ENCODE measurements around the gene KLHL1. TPM values are rescaled to one million over a fixed set of nuclear protein-coding genes. Genes with fewer than 3 reads are reported as not detected.

KLHL1 gene
- total and polyA plus RNA-seq, 2 experiments from 2014 or later = not detected

- Histone ChIP-seq H3K27ac (no peak overlapping the region), H3K27me3 (replicated peaks; ENCODE audit: insufficient read depth) (no peaks in the 10 kb centered on the region), H3K9ac (no peak overlapping the region), H2AFZ (no peak overlapping the region), H3K9me2 (ENCODE audit: insufficient read depth) (no peaks in the 10 kb centered on the region), H3K9me3 (ENCODE audit: low read depth) (no peaks in the 10 kb centered on the region), H3F3A (ENCODE audit: insufficient read depth) (no peaks in the 10 kb centered on the region), H3K4me1 (ENCODE audit: insufficient read depth) (no peaks in the 10 kb centered on the region), H4K20me1 (ENCODE audit: insufficient read depth) (no peaks in the 10 kb centered on the region), H3K4me2 (ENCODE audit: unreplicated experiment) (no peak overlapping the region), H3K79me2 (ENCODE audit: insufficient read depth) (no peaks in the 10 kb centered on the region), H3K36me3 (ENCODE audit: low read depth) (no peaks in the 10 kb centered on the region), H3K4me3 (no peak overlapping the region)
- in situ Hi-C loops (cut with MboI) = no loop called here
- DNase-seq = no peak
- WGBS, 2 experiments (ENCODE audit: low coverage in 1 of 2, low lambda C conversion rate in 2 of 2, missing lambda C conversion rate in 2 of 2) = 3 to 18% methylated on average over 2 of the region's 2 CpGs
- TF ChIP-seq EZH2phosphoT487 (IDR thresholded peaks at IDR 0.05; ENCODE audit: insufficient read depth, low read depth) (no peak), EZH2 (IDR thresholded peaks at IDR 0.05; ENCODE audit: insufficient read depth, poor library complexity, severe bottlenecking) (no peak)
Measured at GRCh38 chr13:69970520-69970919, 137.7 kb downstream of the KLHL1 start.

DNA sequence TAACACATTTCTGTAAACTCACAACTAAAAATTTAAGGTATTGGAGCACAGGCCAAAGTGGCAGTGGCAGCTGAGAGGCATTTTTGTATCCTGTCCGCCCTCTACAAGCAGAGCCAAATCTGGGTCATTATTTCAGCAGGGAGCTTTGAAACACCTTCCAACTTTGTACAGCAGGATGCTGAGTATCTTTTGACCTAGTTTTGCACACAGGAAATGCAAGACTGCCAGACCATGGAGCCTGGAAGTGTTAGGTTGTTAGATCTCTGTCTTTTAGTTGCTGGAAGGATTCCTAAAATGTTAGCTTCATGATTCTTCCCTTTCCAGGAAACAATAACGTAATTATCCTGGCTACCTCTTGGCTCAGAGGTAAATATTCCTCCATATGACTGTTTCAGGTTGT, 149.2 kb downstream of the KLHL1 start:
- H3K27me3 ChIP-seq (replicated peaks; ENCODE audit: insufficient read depth) = no peaks in the 10 kb centered on the region
- H3K79me2 ChIP-seq (ENCODE audit: insufficient read depth) = no peaks in the 10 kb centered on the region
- no peak for DNase-seq
- H3K36me3 ChIP-seq (ENCODE audit: low read depth) = no peaks in the 10 kb centered on the region
- H4K20me1 ChIP-seq (ENCODE audit: insufficient read depth) = no peaks in the 10 kb centered on the region
- no peaks in the 10 kb centered on the region for H3F3A ChIP-seq (ENCODE audit: insufficient read depth)
- H3K4me2 ChIP-seq (ENCODE audit: unreplicated experiment) = no peak overlapping the region
- H3K4me1 ChIP-seq (ENCODE audit: insufficient read depth) = no peaks in the 10 kb centered on the region
- H3K4me3 ChIP-seq = no peak overlapping the region
- in situ Hi-C loops (cut with MboI) = no loop called here
- TF ChIP-seq EZH2phosphoT487 (IDR thresholded peaks at IDR 0.05; ENCODE audit: insufficient read depth, low read depth) = no peak
- TF ChIP-seq EZH2 (IDR thresholded peaks at IDR 0.05; ENCODE audit: insufficient read depth, poor library complexity, severe bottlenecking) = no peak
- H3K9me2 ChIP-seq (ENCODE audit: insufficient read depth) = no peaks in the 10 kb centered on the region
- H3K9ac ChIP-seq = no peak overlapping the region
- no peak overlapping the region for H2AFZ ChIP-seq
- 5 to 7% methylated on average over 2 of the region's 2 CpGs for WGBS, 2 experiments (ENCODE audit: low coverage in 1 of 2, low lambda C conversion rate in 2 of 2, missing lambda C conversion rate in 2 of 2)
- no peaks in the 10 kb centered on the region for H3K9me3 ChIP-seq (ENCODE audit: low read depth)
- no peak overlapping the region for H3K27ac ChIP-seq

GRCh38 chr13:69956839-69957238, 151.4 kb downstream of the KLHL1 start:
- no peaks in the 10 kb centered on the region for H3K9me3 ChIP-seq (ENCODE audit: low read depth)
- H3K4me2 ChIP-seq (ENCODE audit: unreplicated experiment) = no peak overlapping the region
- H2AFZ ChIP-seq = no peak overlapping the region
- no peak for TF ChIP-seq EZH2 (IDR thresholded peaks at IDR 0.05; ENCODE audit: insufficient read depth, poor library complexity, severe bottlenecking)
- TF ChIP-seq EZH2phosphoT487 (IDR thresholded peaks at IDR 0.05; ENCODE audit: insufficient read depth, low read depth) = no peak
- no peaks in the 10 kb centered on the region for H3F3A ChIP-seq (ENCODE audit: insufficient read depth)
- H3K36me3 ChIP-seq (ENCODE audit: low read depth) = no peaks in the 10 kb centered on the region
- H3K9me2 ChIP-seq (ENCODE audit: insufficient read depth) = no peaks in the 10 kb centered on the region
- H3K27me3 ChIP-seq (replicated peaks; ENCODE audit: insufficient read depth) = no peaks in the 10 kb centered on the region
- 21 to 24% methylated on average over 5 of the region's 5 CpGs for WGBS, 2 experiments (ENCODE audit: low coverage in 1 of 2, low lambda C conversion rate in 2 of 2, missing lambda C conversion rate in 2 of 2)
- H4K20me1 ChIP-seq (ENCODE audit: insufficient read depth) = no peaks in the 10 kb centered on the region
- DNase-seq = no peak
- no peaks in the 10 kb centered on the region for H3K4me1 ChIP-seq (ENCODE audit: insufficient read depth)
- in situ Hi-C loops (cut with MboI) = no loop called here
- H3K4me3 ChIP-seq = no peak overlapping the region
- H3K79me2 ChIP-seq (ENCODE audit: insufficient read depth) = no peaks in the 10 kb centered on the region
- no peak overlapping the region for H3K27ac ChIP-seq
- H3K9ac ChIP-seq = no peak overlapping the region

GRCh38 chr13:69956349-69956748, 151.9 kb downstream of the KLHL1 start:
- Histone ChIP-seq H3K9me2 (ENCODE audit: insufficient read depth) (no peaks in the 10 kb centered on the region), H3K36me3 (ENCODE audit: low read depth) (no peaks in the 10 kb centered on the region), H3K79me2 (ENCODE audit: insufficient read depth) (no peaks in the 10 kb centered on the region), H3K27ac (no peak overlapping the region), H3F3A (ENCODE audit: insufficient read depth) (no peaks in the 10 kb centered on the region), H4K20me1 (ENCODE audit: insufficient read depth) (no peaks in the 10 kb centered on the region), H3K27me3 (replicated peaks; ENCODE audit: insufficient read depth) (no peaks in the 10 kb centered on the region), H3K4me3 (no peak overlapping the region), H3K9me3 (ENCODE audit: low read depth) (no peaks in the 10 kb centered on the region), H3K9ac (no peak overlapping the region), H2AFZ (no peak overlapping the region), H3K4me2 (ENCODE audit: unreplicated experiment) (no peak overlapping the region), H3K4me1 (ENCODE audit: insufficient read depth) (no peaks in the 10 kb centered on the region)
- TF ChIP-seq EZH2phosphoT487 (IDR thresholded peaks at IDR 0.05; ENCODE audit: insufficient read depth, low read depth) (no peak), EZH2 (IDR thresholded peaks at IDR 0.05; ENCODE audit: insufficient read depth, poor library complexity, severe bottlenecking) (no peak)
- no peak for DNase-seq
- in situ Hi-C loops (cut with MboI) = no loop called here
- 14 to 18% methylated on average over 2 of the region's 2 CpGs for WGBS, 2 experiments (ENCODE audit: low coverage in 1 of 2, low lambda C conversion rate in 2 of 2, missing lambda C conversion rate in 2 of 2)

DNA sequence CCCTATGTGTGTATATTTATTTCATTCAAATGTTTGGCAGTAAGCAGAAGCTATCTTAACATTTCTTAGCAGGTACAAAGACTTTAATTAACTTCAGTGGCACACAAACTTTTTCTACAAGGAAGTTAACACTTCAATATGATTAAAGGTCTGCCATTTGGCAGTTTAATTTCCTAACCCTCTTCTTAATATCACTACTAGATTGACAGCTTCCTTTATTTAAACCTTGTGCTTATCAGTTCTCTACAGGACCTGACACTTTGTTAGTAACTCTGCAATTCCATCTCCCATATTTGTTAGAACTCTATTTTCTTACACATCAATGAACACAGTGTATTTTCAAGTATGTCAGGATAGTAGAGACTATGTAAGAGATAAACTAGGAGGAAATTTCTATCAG, 153.0 kb downstream of the KLHL1 start:
- no peak overlapping the region for H2AFZ ChIP-seq
- H3K9me3 ChIP-seq (ENCODE audit: low read depth) = no peaks in the 10 kb centered on the region
- no peak overlapping the region for H3K27ac ChIP-seq
- H3K4me3 ChIP-seq = no peak overlapping the region
- no peaks in the 10 kb centered on the region for H3K27me3 ChIP-seq (replicated peaks; ENCODE audit: insufficient read depth)
- H3K4me2 ChIP-seq (ENCODE audit: unreplicated experiment) = no peak overlapping the region
- H3F3A ChIP-seq (ENCODE audit: insufficient read depth) = no peaks in the 10 kb centered on the region
- no peaks in the 10 kb centered on the region for H3K36me3 ChIP-seq (ENCODE audit: low read depth)
- no peaks in the 10 kb centered on the region for H3K4me1 ChIP-seq (ENCODE audit: insufficient read depth)
- no peaks in the 10 kb centered on the region for H3K9me2 ChIP-seq (ENCODE audit: insufficient read depth)
- in situ Hi-C loops (cut with MboI) = no loop called here
- no peak for DNase-seq
- no peaks in the 10 kb centered on the region for H3K79me2 ChIP-seq (ENCODE audit: insufficient read depth)
- H3K9ac ChIP-seq = no peak overlapping the region
- H4K20me1 ChIP-seq (ENCODE audit: insufficient read depth) = no peaks in the 10 kb centered on the region
- TF ChIP-seq EZH2phosphoT487 (IDR thresholded peaks at IDR 0.05; ENCODE audit: insufficient read depth, low read depth) = no peak
- TF ChIP-seq EZH2 (IDR thresholded peaks at IDR 0.05; ENCODE audit: insufficient read depth, poor library complexity, severe bottlenecking) = no peak

All from GM23248 (cell line).